NCI-H2171 treated with DMSO at 0.1 percent for 48 hours (cell line): ENCODE measurements around the gene RYR2.

Source experiments
- DNase-seq: peaks from one replicate; lab custom pipeline; 2025; lab: John Stamatoyannopoulos, UW

RYR2 gene

GRCh38 chr1:237201155-237201554 lies 159.2 kb downstream of the RYR2 start:
- no peak for DNase-seq

GRCh38 chr1:237204841-237205240 lies 162.9 kb downstream of the RYR2 start:
- no peak for DNase-seq

- no peak for DNase-seq
These were observed 163.5 kb downstream of the RYR2 start for GRCh38 chr1:237205400-237206064.

- no peak for DNase-seq
These were observed 164.1 kb downstream of the RYR2 start for GRCh38 chr1:237206065-237206414.

- DNase-seq = no peak
These were observed 169.0 kb downstream of the RYR2 start for GRCh38 chr1:237211031-237211430.

GRCh38 chr1:237211540-237211939 lies 169.6 kb downstream of the RYR2 start:
- DNase-seq = peak; percentile 15

- peak; percentile 90 for DNase-seq
These were observed 178.0 kb downstream of the RYR2 start for GRCh38 chr1:237219751-237220642.

- no peak for DNase-seq
These were observed 181.4 kb downstream of the RYR2 start for GRCh38 chr1:237223419-237223818.

- DNase-seq = peak; percentile 67
These were observed 184.4 kb downstream of the RYR2 start for GRCh38 chr1:237226177-237226944.

GRCh38 chr1:237227476-237227875 lies 185.5 kb downstream of the RYR2 start:
- DNase-seq = no peak

GRCh38 chr1:237228421-237228820 lies 186.4 kb downstream of the RYR2 start:
- DNase-seq = no peak

- peak; percentile 50 for DNase-seq
These were observed 187.3 kb downstream of the RYR2 start for GRCh38 chr1:237229333-237229732.

GRCh38 chr1:237232501-237232900 lies 190.5 kb downstream of the RYR2 start:
- no peak for DNase-seq

- peak; percentile 89 for DNase-seq
These were observed 193.1 kb downstream of the RYR2 start for GRCh38 chr1:237235091-237235490.

- DNase-seq = no peak
These were observed 195.7 kb downstream of the RYR2 start for GRCh38 chr1:237237721-237238120.

GRCh38 chr1:237239248-237239647 lies 197.3 kb downstream of the RYR2 start:
- no peak for DNase-seq

GRCh38 chr1:237241038-237241437 lies 199.1 kb downstream of the RYR2 start:
- DNase-seq = no peak

GRCh38 chr1:237244778-237245177 lies 202.8 kb downstream of the RYR2 start:
- no peak for DNase-seq

- no peak for DNase-seq
These were observed 205.5 kb downstream of the RYR2 start for GRCh38 chr1:237247442-237247841.

- DNase-seq = no peak
These were observed 207.1 kb downstream of the RYR2 start for GRCh38 chr1:237249120-237249519.

- no peak for DNase-seq
These were observed 208.1 kb downstream of the RYR2 start for GRCh38 chr1:237250055-237250454.

- no peak for DNase-seq
These were observed 213.1 kb downstream of the RYR2 start for GRCh38 chr1:237255071-237255470.

GRCh38 chr1:237258871-237259270 lies 216.9 kb downstream of the RYR2 start:
- DNase-seq = peak; percentile 63
